ENCODE data around the gene PLA2G10.
"Not testable (repeated sequence)": the region's sequence is repeated elsewhere in the genome, so short reads cannot be mapped to it uniquely, and the experiment has no call there.

- TF ChIP-seq CTCF (IDR thresholded peaks at IDR 0.05); E2F1 (CRISPR knock-in tag; IDR thresholded peaks at IDR 0.05); MYBL2 (CRISPR knock-in tag; IDR thresholded peaks at IDR 0.05); ESRRA (CRISPR knock-in tag; IDR thresholded peaks at IDR 0.05; ENCODE audit: borderline replicate concordance); NR3C1 (CRISPR knock-in tag; conservative IDR thresholded peaks at IDR 0.05; ENCODE audit: low read depth); ZNF416 (CRISPR knock-in tag; IDR thresholded peaks at IDR 0.05); MXD4 (CRISPR knock-in tag; IDR thresholded peaks at IDR 0.05; ENCODE audit: borderline replicate concordance); ZNF512 (CRISPR knock-in tag; IDR thresholded peaks at IDR 0.05; ENCODE audit: borderline replicate concordance); ARID4B (CRISPR knock-in tag; IDR thresholded peaks at IDR 0.05; ENCODE audit: borderline replicate concordance); MLX (CRISPR knock-in tag; IDR thresholded peaks at IDR 0.05); CREB1 (CRISPR knock-in tag; IDR thresholded peaks at IDR 0.05); ATF6 (CRISPR knock-in tag; IDR thresholded peaks at IDR 0.05): not testable (repeated sequence)
These were observed 7.8 kb upstream of the PLA2G10 start for GRCh38 chr16:14701859-14702258.
